K562 (cell line): ENCODE measurements around the gene PHLDB3.

Source experiments
- BACH1 ChIP-seq: fragments of 200-800 bp; sonication (Bioruptor generic); IDR thresholded peaks from 2 replicates; pipeline ENCODE4 v1.6.1; 2016; ENCODE audit warnings: missing genetic modification characterization, missing compliant biosample characterization
- EZH2 ChIP-seq: IDR thresholded peaks from 2 replicates; pipeline ENCODE4 v1.6.1; 2012; ENCODE audit warnings: low read depth, mild to moderate bottlenecking, inconsistent platforms, low read length, borderline replicate concordance
- FOXJ3 ChIP-seq: sonication (generic); formaldehyde crosslinking; IDR thresholded peaks from 2 replicates; pipeline ENCODE4 v1.4.0; 2020; ENCODE audit warnings: mild to moderate bottlenecking, missing genetic modification reagents
- FUS ChIP-seq: fragments of 200-400 bp; formaldehyde crosslinking; optimal IDR thresholded peaks from 2 replicates; pipeline ENCODE3; 2017; ENCODE audit warnings: low read depth, low read length
- NRF1 ChIP-seq, 2 experiments: fragments of 450-650 bp; IDR thresholded peaks in 1 of 2; conservative IDR thresholded peaks in 1 of 2; 2 replicates each; pipeline ENCODE4 v1.6.1; 2014; ENCODE audit warnings: mild to moderate bottlenecking in 2 of 2
- POLR2A ChIP-seq: fragments of 450-650 bp; conservative IDR thresholded peaks from 2 replicates; pipeline ENCODE4 v1.6.1; 2016
- ZNF121 ChIP-seq: sonication (generic); formaldehyde crosslinking; conservative IDR thresholded peaks from 2 replicates; pipeline ENCODE4 v1.8.0; 2022; ENCODE audit warnings: missing genetic modification reagents
- ZNF354B ChIP-seq: fragments of 250-450 bp; sonication (Bioruptor Pico); IDR thresholded peaks from 2 replicates; pipeline ENCODE4 v1.4.0; 2020
- TF ChIP-seq, protein P1 (sequence below): fragments of 450-650 bp; conservative IDR thresholded peaks from 2 replicates; pipeline ENCODE4 v1.6.1; 2016; ENCODE audit warnings: missing genetic modification characterization, low read depth, mild to moderate bottlenecking, control low read depth, missing compliant biosample characterization
- TF ChIP-seq, protein P2 (sequence below), 2 experiments: IDR thresholded peaks in 1 of 2; conservative IDR thresholded peaks in 1 of 2; 2 replicates each; pipeline ENCODE4 v1.6.1; 2016; ENCODE audit warnings: low read depth in 2 of 2, mild to moderate bottlenecking in 1 of 2, missing compliant biosample characterization in 1 of 2, missing genetic modification characterization in 1 of 2, moderate library complexity in 1 of 2
- TF ChIP-seq, protein P3 (sequence below): fragments of 250-450 bp; sonication (Bioruptor Pico); IDR thresholded peaks from 2 replicates; pipeline ENCODE4 v1.5.0; 2021
- TF ChIP-seq, protein P4 (sequence below): fragments of 200-400 bp; formaldehyde crosslinking; IDR thresholded peaks from 2 replicates; pipeline ENCODE4 v1.6.1; 2017; ENCODE audit warnings: mild to moderate bottlenecking, low read depth, low read length, moderate library complexity
- TF ChIP-seq, protein P5 (sequence below), 3 experiments: IDR thresholded peaks in 2 of 3; conservative IDR thresholded peaks in 1 of 3; 2 replicates each; pipeline ENCODE4 v1.5.1; 2011 to 2012; ENCODE audit warnings: low read length in 3 of 3, mild to moderate bottlenecking in 3 of 3, control low read depth in 2 of 3, improper control_type of control experiment in 1 of 3, inconsistent platforms in 1 of 3, low read depth in 1 of 3, mixed read lengths in 1 of 3, moderate library complexity in 1 of 3; ENCODE audit not compliant: insufficient read depth in 2 of 3

DNA sequence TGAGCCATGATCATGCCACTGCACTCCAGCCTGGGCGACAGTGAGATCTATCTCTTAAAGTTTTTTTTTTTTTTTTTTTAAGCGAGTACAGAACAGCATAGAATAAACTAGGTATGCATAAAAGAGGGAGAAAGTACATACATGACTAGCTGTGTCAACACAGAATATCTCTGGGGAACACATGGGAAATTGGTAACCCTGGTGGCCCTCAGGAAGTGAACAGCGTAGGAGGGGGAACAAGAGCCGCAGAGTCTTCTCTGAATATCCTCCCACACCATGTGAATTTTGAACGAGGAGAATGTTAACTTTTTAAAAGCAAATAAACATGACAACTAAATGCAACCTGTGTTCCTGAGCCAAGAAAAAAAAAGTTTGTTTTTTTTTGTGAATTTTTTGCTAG is 15.2 kb downstream of the PHLDB3 start:
- no peak for TF ChIP-seq ZNF354B (CRISPR knock-in tag)
- TF ChIP-seq, protein P1, sequence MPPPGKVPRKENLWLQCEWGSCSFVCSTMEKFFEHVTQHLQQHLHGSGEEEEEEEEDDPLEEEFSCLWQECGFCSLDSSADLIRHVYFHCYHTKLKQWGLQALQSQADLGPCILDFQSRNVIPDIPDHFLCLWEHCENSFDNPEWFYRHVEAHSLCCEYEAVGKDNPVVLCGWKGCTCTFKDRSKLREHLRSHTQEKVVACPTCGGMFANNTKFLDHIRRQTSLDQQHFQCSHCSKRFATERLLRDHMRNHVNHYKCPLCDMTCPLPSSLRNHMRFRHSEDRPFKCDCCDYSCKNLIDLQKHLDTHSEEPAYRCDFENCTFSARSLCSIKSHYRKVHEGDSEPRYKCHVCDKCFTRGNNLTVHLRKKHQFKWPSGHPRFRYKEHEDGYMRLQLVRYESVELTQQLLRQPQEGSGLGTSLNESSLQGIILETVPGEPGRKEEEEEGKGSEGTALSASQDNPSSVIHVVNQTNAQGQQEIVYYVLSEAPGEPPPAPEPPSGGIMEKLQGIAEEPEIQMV = no peak
- TF ChIP-seq FOXJ3 = no peak
- TF ChIP-seq, protein P2, sequence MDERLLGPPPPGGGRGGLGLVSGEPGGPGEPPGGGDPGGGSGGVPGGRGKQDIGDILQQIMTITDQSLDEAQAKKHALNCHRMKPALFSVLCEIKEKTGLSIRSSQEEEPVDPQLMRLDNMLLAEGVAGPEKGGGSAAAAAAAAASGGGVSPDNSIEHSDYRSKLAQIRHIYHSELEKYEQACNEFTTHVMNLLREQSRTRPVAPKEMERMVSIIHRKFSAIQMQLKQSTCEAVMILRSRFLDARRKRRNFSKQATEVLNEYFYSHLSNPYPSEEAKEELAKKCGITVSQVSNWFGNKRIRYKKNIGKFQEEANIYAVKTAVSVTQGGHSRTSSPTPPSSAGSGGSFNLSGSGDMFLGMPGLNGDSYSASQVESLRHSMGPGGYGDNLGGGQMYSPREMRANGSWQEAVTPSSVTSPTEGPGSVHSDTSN (CRISPR knock-in tag; IDR thresholded peaks at IDR 0.05; ENCODE audit: low read depth) = no peak
- TF ChIP-seq, protein P2 (tag; conservative IDR thresholded peaks at IDR 0.05; ENCODE audit: low read depth) = no peak
- no peak for TF ChIP-seq EZH2
- TF ChIP-seq, protein P3, sequence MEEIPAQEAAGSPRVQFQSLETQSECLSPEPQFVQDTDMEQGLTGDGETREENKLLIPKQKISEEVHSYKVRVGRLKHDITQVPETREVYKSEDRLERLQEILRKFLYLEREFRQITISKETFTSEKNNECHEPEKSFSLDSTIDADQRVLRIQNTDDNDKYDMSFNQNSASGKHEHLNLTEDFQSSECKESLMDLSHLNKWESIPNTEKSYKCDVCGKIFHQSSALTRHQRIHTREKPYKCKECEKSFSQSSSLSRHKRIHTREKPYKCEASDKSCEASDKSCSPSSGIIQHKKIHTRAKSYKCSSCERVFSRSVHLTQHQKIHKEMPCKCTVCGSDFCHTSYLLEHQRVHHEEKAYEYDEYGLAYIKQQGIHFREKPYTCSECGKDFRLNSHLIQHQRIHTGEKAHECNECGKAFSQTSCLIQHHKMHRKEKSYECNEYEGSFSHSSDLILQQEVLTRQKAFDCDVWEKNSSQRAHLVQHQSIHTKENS (CRISPR knock-in tag) = no peak
- TF ChIP-seq, protein P4, sequence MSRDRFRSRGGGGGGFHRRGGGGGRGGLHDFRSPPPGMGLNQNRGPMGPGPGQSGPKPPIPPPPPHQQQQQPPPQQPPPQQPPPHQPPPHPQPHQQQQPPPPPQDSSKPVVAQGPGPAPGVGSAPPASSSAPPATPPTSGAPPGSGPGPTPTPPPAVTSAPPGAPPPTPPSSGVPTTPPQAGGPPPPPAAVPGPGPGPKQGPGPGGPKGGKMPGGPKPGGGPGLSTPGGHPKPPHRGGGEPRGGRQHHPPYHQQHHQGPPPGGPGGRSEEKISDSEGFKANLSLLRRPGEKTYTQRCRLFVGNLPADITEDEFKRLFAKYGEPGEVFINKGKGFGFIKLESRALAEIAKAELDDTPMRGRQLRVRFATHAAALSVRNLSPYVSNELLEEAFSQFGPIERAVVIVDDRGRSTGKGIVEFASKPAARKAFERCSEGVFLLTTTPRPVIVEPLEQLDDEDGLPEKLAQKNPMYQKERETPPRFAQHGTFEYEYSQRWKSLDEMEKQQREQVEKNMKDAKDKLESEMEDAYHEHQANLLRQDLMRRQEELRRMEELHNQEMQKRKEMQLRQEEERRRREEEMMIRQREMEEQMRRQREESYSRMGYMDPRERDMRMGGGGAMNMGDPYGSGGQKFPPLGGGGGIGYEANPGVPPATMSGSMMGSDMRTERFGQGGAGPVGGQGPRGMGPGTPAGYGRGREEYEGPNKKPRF = no peak
- no peak for TF ChIP-seq FUS
- TF ChIP-seq ZNF121 (CRISPR knock-in tag) = no peak
- TF ChIP-seq, protein P5, sequence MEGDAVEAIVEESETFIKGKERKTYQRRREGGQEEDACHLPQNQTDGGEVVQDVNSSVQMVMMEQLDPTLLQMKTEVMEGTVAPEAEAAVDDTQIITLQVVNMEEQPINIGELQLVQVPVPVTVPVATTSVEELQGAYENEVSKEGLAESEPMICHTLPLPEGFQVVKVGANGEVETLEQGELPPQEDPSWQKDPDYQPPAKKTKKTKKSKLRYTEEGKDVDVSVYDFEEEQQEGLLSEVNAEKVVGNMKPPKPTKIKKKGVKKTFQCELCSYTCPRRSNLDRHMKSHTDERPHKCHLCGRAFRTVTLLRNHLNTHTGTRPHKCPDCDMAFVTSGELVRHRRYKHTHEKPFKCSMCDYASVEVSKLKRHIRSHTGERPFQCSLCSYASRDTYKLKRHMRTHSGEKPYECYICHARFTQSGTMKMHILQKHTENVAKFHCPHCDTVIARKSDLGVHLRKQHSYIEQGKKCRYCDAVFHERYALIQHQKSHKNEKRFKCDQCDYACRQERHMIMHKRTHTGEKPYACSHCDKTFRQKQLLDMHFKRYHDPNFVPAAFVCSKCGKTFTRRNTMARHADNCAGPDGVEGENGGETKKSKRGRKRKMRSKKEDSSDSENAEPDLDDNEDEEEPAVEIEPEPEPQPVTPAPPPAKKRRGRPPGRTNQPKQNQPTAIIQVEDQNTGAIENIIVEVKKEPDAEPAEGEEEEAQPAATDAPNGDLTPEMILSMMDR (IDR thresholded peaks at IDR 0.05 in 2 of 3, conservative IDR thresholded peaks at IDR 0.05 in 1 of 3; ENCODE audit: insufficient read depth in 2 of 3, low read depth in 1 of 3, low read length in 3 of 3) = no peak
- no peak for TF ChIP-seq BACH1
- TF ChIP-seq POLR2A = no peak
- TF ChIP-seq NRF1 (conservative IDR thresholded peaks at IDR 0.05 in 1 of 2, IDR thresholded peaks at IDR 0.05 in 1 of 2) = no peak
